ENCODE data around the gene TRPM5.

TRPM5 gene

DNA sequence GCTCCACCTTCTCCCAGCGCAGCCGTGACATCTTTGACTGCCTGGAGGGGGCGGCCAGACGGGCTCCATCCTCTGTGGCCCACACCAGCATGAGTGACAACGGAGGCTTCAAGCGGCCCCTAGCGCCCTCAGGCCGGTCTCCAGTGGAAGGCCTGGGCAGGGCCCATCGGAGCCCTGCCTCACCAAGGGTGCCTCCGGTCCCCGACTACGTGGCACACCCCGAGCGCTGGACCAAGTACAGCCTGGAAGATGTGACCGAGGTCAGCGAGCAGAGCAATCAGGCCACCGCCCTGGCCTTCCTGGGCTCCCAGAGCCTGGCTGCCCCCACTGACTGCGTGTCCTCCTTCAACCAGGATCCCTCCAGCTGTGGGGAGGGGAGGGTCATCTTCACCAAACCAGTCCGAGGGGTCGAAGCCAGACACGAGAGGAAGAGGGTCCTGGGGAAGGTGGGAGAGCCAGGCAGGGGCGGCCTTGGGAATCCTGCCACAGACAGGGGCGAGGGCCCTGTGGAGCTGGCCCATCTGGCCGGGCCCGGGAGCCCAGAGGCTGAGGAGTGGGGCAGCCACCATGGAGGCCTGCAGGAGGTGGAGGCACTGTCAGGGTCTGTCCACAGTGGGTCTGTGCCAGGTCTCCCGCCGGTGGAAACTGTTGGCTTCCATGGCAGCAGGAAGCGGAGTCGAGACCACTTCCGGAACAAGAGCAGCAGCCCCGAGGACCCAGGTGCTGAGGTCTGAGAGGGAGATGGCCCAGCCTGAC lies 41.2 kb downstream of the TRPM5 start:
- DNase-seq = no peak

DNA sequence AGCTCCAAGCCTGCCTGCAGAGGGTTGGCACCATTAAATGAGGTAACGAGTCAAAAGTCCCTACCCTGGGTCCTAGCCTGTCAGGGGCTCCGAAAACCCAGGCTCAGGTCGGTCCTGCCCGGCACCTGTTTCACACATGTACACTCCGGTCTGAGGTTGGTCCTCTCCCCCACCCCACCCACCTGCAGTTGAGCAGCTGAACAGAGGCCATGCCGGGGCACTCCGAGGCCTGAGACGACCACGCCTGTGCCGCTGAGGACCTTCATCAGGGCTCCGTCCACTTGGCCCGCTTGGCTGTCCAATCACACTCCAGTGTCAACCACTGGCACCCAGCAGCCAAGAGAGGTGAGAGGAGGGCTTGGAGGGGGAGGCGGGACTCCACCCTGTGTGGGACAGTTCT lies 42.2 kb downstream of the TRPM5 start:
- no peak for DNase-seq

DNA sequence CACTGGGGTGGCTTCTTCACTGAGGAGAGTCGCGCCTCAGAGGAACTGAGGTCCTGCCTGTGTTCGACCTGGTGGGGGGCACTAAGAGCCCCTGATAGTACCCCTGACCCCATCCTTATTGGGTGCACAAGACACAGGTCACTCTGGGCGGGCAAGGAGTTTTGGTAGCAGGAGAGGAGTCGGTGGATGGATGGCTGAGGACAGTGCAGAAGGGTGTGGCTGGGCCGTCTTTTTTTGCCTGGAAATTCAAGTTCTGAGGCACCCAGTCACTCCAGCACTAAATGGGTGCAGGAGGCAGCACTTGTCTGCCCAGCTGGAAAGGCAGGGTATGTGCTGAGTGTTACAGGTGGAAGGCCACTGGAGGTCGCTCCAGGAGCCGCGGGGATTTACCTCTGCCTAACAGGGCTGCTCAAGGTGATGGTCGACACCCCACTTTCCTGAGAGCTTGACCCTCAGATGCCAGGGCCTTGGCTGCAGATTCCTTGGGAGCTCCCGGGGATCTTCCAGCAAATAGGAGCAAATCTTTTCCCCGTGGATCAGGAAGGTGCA lies 42.8 kb downstream of the TRPM5 start:
- DNase-seq = no peak

DNA sequence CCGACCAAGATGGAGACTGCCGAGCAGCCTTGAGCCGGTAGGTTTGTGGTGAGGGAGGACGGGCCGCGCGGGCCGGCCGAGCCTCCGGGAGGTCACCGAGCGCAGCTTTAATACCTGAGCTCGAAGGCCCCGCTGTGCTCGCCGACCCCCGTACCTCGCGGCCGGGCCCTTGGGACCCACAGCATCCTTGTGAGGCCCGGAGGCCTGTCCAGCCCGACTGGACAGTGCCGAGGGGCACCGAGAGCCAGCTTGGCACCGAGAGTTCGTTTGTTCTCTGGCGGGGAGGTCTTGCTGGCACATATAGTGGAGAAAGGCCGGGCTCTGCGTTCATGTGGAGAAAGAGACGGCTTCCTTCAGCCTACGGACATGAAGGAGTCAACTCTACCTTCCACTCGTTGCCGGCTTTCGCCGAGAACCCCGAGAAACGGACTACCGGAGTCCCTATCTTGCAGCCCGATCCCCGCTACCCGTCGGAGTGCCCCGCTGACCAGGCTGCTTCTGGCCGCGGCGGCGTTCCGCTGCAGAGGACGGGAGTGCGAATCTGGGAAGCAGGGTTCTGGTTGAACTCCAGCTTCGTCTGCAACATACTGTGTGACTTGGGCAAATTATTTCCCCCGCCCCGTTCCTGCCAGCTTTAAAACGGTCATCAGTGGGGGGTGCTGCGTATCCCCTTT lies 43.4 kb downstream of the TRPM5 start:
- DNase-seq = no peak

DNA sequence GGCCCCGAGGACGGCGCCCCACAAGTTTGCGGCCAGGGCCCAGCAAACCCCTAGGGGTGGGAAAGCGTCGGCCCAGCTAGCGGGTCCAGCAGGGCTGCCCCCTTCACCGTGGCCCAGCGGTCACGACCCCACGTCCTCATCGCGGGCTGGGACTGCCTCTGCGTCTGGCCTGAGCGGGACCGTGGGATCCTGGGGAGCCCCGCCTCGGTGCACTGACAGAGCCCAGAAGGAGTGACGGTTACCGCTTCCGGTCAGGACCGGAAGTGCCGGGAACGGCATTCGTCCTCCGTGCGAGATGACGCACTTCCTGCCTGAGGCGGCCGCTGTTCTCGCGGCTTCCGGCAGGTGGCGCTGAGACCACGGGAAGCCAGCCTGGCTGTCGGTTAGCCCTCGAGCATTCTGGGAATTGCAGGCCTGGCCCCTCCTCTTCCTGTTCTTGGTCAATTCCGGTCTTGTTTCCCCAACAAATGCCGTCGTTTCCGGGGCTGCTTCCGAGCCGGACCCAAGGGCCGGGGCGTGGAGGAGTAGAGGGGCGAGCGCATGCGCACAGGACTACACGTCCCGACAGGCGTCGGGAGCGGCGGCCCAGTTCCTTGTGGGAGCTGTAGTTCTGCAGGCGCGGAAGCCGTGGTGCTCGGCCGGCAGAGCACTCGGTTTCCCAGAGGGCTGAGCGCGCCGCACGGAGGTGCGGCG lies 44.1 kb downstream of the TRPM5 start, which contains the start of gene TSSC4:
TSSC4 (plus strand) TSS at position 682 of the 693 bp plus-strand sequence. CDS start 1,884 bp downstream, outside the sequence.
- DNase-seq = peak; percentile 99

DNA sequence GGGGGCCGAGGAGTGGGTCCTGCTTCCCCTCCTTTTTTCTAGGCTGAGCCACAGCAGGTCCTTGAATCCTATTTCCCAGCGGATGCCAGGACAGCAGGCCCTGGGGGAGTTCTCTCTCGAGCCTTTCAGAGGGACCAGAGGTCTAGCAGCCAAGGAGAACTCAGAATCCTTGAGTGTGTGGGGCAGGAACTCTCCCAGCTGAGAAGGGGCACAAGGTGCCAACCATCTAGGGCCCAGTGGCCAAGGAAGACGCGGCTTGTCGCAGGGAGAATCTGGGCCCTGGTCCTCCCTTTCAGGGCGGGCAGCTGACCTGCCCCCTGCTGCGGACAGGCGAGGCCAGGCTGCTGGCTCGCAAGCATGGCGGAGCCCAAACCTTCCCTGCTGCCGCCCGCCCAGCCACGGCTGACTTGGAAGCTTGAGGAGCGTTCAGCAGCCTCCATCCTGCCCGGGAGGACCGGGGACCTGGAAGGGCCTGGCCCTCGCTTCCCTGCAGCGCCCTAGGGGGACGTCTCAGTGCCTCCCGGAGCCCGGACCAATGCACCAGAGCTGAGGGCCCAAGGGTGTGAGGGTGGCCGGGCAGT lies 44.7 kb downstream of the TRPM5 start:
- no peak for DNase-seq

DNA sequence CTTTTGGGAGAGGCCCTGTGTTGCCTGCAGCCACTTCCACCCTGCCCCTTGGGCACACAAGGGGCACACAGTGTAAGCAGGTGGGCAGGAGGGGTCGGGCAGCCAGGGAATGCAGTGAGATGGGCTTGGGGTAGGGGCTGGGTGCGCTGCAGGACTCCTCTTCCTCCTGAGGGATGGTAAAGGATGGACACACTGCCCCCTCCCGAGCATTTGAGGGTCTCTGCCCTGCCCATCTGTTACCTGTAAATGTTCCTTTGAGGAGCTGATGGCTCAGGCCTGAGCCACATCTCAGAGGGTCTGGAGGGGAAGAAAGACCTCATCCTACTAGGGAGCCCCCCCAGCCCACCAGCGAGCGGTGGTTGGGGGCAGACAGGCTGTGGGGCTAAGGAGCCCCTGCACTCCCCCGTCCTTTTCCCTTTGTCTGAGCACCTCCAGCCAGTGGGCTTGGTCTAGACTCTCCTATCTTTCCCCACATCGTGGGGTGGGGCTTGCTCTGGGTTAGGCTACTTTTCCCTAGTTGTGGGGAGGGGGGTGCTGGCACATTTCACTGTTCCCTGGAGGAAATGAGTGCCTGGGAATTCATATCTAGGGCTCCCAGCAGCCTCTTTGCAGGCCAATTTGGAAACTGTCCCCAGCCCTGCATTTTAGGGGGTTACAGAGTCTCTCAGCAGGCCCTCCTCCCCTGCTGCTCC lies 45.5 kb downstream of the TRPM5 start:
- DNase-seq = no peak

DNA sequence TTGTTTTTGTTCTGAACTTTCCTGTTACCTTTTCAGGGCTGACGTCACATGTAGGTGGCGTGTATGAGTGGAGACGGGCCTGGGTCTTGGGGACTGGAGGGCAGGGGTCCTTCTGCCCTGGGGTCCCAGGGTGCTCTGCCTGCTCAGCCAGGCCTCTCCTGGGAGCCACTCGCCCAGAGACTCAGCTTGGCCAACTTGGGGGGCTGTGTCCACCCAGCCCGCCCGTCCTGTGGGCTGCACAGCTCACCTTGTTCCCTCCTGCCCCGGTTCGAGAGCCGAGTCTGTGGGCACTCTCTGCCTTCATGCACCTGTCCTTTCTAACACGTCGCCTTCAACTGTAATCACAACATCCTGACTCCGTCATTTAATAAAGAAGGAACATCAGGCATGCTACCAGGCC lies 47.3 kb downstream of the TRPM5 start:
- no peak for DNase-seq

DNA sequence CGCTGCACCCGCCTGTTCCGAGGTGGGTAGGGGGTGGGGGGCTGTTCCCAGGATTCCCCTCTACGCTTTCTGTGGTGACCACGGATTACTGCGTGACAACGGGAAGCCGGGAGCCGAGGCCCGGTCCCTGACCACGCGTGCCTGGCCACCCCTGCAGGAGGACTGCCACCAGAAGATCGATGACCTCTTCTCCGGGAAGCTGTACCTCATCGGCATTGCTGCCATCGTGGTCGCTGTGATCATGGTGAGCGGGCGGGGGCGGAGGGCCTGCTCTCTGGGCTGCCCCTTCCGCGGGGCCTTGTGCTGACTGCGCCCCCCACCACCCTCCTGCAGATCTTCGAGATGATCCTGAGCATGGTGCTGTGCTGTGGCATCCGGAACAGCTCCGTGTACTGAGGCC lies 47.8 kb downstream of the TRPM5 start:
- DNase-seq = no peak

DNA sequence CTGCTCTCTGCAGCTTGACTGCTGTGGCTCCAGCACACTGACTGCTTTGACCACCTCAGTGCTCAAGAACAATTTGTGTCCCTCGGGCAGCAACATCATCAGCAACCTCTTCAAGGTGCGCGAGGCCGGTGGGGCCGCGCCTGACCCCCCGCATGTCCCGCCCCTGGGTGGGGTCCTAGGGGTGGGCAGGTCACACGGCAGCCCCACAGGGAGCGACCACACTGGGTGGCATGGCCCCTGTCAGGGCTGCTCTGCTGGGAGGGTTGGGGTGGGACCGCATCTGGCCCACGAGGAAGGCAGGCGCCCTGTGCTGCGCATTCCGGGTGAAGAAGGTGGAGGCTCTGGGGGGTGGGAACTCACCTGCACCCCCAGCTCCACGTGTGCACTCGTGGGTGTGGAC lies 48.5 kb downstream of the TRPM5 start:
- DNase-seq = no peak

DNA sequence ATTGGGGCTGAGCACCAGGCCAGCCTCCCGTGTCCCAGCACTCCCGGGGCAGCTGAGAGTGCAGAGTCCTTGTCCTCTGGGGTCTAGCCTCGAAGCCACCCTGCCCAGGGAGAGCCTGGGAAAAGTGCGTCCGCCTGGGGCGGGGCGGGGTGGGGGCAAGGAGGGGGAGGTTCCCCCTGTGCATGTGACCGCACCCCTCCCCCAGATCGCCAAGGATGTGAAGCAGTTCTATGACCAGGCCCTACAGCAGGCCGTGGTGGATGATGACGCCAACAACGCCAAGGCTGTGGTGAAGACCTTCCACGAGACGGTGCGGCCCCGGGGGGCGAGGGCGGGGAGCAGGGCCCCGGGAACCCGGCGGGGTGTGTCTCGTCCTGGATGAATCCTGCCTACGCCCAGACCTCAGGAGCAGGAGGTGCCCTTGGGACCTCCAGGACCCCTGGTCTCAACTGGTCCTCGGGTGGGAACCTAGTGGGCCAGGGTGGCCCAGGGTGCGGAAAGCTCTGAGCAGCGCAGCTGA lies 49.0 kb downstream of the TRPM5 start:
- no peak for DNase-seq

DNA sequence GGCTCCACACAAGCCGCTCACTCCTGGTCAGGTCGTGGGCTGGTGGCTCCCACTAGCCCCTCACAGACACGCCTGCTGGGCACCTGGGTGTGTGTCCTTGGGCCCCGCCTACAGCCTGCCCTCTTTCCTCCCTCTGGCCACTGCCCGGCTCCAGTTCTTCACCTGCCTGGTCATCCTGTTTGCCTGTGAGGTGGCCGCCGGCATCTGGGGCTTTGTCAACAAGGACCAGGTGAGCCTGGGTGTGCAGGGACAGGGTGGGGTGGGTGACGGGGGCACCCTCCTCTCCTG lies 49.6 kb downstream of the TRPM5 start:
- no peak for DNase-seq
